ENCODE measurements around the gene ACOXL.

DNA sequence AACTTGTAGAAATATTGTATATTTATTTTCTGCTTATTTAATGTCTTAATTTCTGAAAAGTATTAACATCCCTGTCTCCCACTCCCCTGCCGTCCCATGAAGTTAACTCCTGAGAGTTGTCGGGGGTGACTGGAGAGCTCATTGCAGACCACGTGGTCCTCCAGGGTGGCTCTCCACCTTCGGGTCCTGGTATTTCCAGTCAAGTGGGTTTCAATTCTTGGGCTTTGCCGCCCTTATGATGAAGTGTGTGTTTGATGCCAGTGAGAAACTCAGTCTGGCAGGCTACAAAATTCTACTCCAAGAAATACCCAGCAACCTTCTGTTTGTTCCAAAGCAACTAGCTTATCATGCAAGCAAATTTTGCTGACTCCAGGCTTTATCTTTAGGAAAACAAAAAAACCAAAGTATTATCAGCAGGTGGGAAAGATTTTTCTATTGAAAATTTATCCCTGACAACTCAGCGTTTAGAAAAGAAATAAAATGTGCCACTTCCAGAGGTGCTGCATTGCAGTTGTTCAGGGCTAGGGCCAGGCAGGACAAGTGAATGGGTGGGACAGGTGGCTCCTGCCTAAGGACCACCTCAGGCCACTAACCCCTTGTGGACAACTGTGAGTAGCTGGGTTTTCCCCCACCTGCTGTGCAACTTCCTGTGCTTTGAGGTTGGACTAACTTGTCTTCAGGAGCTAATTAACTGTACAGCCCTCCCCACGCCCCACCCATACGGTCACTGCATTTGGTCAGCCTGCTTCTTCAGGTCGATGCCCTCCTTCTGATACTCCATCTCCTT is 434.9 kb downstream of the ACOXL start:
- TF ChIP-seq, protein P1, sequence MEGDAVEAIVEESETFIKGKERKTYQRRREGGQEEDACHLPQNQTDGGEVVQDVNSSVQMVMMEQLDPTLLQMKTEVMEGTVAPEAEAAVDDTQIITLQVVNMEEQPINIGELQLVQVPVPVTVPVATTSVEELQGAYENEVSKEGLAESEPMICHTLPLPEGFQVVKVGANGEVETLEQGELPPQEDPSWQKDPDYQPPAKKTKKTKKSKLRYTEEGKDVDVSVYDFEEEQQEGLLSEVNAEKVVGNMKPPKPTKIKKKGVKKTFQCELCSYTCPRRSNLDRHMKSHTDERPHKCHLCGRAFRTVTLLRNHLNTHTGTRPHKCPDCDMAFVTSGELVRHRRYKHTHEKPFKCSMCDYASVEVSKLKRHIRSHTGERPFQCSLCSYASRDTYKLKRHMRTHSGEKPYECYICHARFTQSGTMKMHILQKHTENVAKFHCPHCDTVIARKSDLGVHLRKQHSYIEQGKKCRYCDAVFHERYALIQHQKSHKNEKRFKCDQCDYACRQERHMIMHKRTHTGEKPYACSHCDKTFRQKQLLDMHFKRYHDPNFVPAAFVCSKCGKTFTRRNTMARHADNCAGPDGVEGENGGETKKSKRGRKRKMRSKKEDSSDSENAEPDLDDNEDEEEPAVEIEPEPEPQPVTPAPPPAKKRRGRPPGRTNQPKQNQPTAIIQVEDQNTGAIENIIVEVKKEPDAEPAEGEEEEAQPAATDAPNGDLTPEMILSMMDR (IDR thresholded peaks at IDR 0.05) = no peak
- TF ChIP-seq POLR2A (IDR thresholded peaks at IDR 0.05) = no peak

Measured in esophagus squamous epithelium (tissue), 4 donors.